HG02678 (cell line): ENCODE results near the gene GTF3C2.
"Not testable (repeated sequence)": the region's sequence is repeated elsewhere in the genome, so short reads cannot be mapped to it uniquely, and the experiment has no call there.

Experiments used
- ATAC-seq: cut with Tn5 transposase; IDR thresholded peaks from one replicate; pipeline ENCODE4 v1.9.1; 2021; ENCODE audit warnings: mild to moderate bottlenecking, moderate library complexity; ENCODE audit not compliant: unreplicated experiment

The GTF3C2 gene

DNA sequence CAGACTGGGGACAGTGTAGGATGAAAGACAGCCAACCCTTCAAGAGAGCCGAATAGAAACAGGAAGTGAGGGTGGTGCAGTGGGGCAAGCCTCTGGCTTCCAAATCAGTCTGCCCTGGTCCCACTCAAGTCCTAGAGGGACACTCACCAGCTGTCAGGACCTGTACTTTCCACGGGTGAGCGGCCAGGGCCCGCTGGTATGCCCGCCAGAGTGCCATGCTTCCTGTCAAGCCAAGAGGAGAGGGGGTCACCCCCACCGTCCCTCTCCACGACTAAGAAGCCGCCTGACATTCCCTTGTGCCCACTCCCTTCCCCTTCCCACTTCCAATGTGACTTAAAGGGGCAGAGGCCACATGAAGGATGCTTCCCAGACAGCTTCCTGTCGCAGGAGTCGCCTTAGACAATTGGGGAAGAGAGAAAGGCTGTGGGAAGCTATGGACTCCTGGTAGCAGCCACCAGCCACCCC is 34.2 kb downstream of the GTF3C2 start:
- ATAC-seq: no peak

DNA sequence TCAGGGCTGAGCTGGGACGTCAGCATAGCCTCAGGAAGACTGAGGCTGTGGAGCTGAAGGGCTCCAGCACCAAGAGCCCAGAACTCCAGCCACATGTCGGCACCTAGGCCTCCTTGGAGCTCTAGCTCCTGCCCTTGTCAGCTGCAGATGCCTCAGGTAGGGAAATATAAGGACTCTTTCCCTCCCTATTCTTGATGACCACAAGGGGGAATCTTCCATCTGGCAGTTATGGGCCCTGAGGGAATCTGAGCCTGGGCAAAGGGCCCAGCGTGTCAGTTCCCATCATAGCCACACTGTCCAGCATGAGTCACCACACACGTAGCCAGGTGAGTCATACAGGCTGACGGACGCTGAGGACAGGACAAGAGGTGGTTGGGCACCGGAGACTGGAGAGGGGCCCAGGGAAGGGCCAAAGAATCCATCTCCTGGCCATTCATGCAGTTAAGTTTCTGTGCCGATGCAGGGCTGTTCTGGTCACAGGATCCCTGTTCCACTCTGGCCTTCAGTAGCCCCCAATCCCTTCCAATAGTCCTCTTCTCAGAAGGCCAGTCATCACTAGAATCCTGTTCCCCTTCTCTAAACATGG is 35.5 kb downstream of the GTF3C2 start:
- ATAC-seq: no peak

DNA sequence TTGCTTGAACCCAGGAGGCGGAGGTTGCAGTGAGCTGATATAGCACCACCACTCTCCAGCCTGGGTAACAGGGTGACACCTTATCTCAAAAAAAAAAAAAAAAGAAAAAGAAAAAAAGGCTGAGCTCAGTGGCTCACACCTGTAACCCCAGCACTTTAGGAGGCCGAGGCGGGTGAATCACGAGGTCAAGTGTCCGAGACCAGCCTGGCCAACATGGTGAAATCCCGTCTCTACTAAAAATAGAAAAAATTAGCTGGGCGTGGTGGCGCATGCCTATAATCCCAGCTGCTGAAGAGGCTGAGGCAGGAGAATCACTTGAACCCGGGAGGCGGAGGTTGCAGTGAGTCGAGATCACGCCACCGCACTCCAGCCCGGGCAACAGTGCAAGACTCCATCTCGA is 36.7 kb downstream of the GTF3C2 start:
- ATAC-seq: not testable (repeated sequence)

DNA sequence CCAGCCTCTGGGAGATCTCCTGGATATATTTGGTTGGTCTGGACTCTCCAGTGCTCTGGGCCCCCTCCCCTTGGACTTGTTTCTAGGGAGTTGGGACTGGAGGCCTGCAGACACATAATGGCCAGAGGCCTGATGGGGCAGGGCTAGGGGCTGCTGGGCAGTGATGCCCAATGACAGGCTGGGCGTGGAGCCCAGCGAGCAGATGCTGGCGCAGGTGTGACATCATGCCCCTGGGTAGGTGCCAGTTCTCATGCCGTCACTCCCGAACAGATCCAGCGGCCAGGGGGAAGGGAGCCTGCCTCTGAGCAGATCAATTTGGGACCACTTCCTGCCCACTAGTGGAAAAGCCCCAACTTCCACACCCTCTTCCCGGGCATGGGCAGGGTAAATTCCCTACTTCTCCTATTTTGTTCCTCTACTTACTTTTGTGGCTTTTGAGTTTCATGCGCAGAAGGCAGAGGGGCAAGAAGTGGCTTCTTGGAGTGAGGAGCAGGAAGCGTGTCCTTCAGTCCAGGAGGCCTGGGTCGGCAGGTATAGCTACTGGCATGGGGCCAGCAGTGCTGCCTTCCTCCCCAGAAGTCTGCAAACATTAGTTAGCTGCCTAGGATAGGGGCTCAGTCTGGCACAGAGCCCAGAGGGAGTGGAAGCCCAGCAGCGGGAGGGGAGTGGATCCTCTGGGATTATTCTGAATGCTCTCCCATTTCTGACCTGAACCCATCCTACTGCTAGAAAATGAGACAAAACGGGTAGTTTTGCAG is 39.7 kb downstream of the GTF3C2 start:
- no peak for ATAC-seq

DNA sequence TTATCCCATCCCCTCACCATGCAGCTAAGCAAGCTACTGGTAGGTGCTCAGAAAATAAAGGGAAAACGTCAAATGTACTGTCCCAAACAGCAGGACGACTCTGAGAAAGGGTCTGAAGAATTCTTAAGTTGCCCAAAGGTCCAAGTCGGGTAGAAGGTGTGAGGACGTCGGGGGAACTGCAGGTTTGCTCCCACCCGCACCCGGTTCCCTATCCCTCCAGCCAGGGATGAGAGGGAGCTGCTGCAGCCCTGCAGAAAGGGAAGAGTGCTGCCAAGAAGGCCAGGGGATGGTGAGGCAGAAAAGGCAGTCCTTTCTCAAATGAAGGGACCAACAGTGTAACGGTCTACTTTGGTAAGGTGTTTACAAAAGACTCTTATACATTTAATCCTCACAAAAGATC is 41.4 kb downstream of the GTF3C2 start:
- no peak for ATAC-seq

DNA sequence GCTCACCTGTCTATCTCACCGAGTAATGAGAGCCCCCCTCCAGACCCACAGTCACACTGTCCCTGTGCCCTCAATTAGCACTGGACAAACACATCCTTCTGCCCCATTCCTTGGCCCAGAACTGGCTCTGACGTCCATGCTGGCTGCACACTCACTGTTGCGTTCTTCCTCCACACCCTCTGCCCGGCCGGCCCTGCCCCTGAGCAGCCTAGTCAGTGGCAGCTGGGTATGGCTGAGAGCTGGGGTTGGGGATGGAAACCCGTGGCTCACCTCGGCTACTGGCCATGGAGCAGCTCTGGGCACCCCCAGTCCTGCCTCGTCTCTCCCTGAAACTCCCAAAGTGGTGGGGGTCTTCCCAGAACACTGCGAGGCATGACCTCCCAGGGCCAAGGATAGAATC is 41.9 kb downstream of the GTF3C2 start:
- no peak for ATAC-seq

GRCh38 chr2:27313882-27314645 is 42.5 kb downstream of the GTF3C2 start:
- no peak for ATAC-seq

DNA sequence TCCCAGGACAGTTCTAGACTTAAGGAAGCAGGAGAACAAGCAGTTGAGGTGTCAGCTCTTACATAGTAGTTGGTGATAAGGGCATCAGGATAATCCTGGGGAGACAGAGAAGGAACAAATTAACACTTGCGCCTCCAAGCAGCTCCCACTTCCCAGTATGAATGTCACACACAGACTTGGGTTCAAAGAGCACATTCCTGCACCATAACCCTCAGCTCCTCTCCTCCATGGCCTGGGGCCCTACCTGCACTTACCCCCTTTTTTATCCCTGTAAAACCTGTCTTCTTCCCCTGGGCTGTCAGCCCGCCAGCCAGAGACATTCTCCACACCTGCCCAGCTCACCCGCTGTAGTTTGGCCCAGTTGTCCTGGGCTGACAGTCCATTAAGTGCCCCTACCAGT is 44.4 kb downstream of the GTF3C2 start:
- ATAC-seq: no peak

GRCh38 chr2:27309651-27310050 is 46.9 kb downstream of the GTF3C2 start:
- no peak for ATAC-seq

DNA sequence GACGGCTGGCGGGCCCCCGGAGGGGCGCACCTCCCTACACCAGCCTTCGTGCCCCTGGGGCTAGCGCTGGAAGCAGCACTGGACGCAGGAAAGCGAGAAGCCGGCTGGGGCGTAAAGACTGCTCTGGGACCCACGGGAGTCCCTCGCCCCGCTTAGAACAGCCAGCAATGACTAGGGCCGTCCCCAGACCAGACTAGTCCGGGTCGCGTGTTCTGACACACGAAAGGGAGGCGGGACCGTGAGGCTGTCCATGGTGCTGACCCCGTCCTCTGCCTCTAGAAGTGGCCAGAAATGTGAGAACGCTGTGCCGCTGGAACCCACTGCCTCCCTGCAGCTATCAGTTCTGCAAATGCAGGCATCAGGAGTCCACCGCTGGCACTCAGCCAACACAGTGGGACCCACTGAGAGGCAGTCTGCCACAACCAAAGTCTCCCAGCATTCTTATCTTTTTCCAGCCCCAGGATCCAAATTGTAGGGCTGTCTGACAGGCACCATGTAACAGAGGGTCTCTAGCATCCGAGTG is 48.1 kb downstream of the GTF3C2 start, which contains the start of gene UCN:
Gene UCN (minus strand): TSS at position 87 of the 523 bp plus-strand sequence. CDS start 550 bp downstream, outside the sequence.
- ATAC-seq: no peak

DNA sequence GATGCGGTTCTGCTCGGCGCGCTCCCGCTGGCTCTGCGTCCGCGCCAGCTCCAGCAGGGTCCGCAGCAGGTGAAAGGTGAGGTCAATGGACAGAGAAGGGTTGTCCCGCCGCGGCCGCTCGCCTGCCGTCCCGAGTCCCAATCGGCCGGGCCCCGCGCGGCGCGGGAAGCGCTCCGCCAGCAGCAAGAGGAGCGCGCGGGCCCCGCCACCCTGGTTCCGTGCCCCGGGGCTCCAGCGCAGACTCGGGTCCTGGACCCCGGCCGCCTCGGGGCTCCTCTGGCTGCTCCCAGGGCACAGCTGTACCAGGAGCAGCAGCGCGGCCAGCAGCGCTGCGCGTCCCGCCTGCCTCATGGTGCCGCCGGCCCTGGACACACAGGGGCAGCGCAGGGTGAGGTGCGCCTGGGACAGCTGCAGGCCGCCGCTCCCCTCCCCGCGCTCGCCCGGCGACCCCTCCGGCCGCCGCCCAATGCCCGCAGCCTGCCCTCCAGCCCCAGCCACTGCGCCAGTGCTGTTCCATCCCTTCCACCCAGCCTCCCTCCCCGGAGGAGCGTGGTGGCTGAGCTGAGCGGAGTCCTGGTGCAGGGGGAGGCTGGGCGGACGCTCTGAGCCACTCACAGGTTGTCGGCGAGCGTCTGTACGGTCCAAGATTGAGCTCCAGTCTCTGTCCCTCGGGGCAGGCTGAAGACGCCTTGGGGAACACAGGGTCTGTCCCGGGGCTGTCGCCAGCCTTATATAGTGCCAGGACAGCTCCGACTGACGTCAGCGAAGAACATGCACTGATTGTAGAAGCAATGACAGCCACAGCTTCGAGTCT is 48.8 kb downstream of the GTF3C2 start:
- ATAC-seq: no peak

GRCh38 chr2:27307287-27307544 is 49.3 kb downstream of the GTF3C2 start:
- ATAC-seq: no peak

DNA sequence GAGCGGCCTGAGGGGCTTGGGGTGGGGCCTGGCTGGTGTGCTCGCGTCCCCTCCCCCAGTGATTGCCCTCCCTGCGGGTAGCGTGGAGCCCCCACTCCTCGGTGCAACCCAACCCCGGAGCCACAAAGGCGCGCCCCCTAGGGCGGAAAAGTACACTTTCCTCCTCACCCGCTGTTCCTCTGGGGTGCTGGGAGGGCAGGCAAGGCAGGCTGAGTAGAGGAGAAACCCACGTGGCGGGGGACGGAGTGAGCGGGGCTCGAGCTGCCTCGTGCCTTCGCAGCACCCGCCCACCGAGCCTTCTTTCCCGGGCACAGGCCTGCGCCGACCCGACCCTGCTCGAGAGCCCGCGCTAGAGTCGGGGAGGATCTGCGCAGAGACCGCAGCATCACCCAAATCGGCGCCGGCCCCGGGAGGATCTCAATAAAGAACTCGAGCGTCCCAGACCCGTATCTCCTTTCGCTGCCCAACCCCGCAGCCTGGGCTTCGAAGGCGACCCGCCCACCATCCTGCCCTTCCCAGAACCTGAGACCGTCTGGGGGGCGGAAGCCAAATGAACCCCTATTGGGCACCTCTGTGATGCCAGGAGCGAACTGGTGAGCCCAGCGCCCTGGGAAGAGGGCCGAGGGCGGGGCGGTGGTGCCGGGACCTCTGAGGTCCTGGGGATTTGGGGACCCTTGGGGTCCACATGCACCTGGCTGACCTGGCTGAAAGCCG is 49.8 kb downstream of the GTF3C2 start:
- ATAC-seq: no peak

- no peak for ATAC-seq
Observed at GRCh38 chr2:27306136-27306535, 50.4 kb downstream of the GTF3C2 start.

DNA sequence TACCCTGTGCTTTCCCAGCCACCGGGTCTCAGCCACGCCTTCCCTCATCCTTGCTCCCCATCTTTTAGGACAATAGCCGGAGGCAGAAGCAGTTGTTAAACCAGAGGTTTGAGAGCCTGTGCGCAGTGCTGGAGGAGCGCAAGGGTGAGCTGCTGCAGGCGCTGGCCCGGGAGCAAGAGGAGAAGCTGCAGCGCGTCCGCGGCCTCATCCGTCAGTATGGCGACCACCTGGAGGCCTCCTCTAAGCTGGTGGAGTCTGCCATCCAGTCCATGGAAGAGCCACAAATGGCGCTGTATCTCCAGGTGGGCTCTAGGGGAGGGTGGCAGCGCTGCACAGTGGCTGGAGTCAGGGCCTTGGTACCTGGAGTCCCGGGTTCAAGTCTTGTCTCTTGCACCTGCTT is 51.0 kb downstream of the GTF3C2 start:
- ATAC-seq: no peak

DNA sequence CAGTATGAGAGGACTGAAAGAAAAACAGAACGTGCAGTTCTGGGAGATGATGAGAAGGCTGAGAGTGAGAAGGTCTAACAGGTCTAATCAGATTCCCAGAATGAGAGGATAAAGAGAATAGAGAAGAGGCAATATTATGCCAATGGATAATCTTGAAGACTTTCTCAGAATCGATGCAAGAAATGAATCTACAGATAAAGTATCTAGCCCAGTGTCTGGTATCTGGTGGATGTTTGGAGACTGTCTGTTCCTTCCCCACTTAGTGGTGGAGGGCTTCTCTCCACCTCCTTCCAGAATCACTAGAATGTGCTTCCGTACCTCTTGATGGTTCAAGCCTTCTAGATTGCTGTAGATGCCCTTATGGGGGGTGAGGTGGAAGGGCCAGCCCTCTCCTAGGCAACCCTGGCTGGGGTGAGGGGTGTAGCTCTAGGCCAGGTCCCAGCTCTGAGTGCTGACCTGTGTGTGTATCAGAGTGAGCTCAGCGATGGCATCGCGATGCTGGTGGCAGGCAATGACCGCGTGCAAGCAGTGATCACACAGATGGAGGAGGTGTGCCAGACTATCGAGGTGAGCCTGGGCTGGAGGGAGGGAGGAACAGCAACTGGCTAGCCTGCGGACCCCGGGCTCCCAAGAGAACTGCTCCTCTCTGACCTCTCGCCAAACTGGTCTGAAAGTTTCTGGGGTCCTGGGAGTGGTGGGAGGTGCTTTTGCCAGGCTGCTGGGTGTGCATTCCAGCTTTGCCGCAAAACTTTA is 51.9 kb downstream of the GTF3C2 start:
- no peak for ATAC-seq

GRCh38 chr2:27303093-27304025 is 53.2 kb downstream of the GTF3C2 start:
- no peak for ATAC-seq

DNA sequence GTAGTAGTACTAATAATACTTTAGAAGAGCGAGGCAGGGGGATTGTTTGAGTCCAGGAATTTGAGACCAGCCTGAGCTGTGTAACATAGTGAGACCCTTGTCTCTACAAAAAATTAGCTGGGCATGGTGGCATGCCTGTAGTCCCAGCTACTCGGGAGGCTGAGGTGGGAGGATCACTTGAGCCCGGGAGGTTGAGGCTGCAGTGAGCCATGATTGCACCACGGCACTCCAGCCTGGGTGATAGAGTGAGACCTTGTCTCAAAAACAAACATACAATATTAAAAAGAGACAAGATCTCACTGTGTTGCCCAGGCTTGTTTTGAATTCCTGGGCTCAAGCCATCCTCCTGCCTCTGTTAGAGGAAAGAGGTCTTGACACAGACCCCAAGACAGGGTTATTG is 56.0 kb downstream of the GTF3C2 start:
- not testable (repeated sequence) for ATAC-seq
